GM12878 (cell line): ENCODE measurements around the gene ZNF335. TPM values are rescaled to one million over a fixed set of nuclear protein-coding genes. Genes with fewer than 3 reads are reported as not detected.

Experiments
- HCFC1 ChIP-seq: fragments of 150-350 bp; IDR thresholded peaks from 2 replicates; pipeline ENCODE4 v1.6.1; 2014; ENCODE audit warnings: low read length
- RB1 ChIP-seq: fragments of 450-650 bp; formaldehyde crosslinking; IDR thresholded peaks from 2 replicates; pipeline ENCODE4 v1.6.1; 2017; ENCODE audit warnings: mild to moderate bottlenecking, borderline replicate concordance
- ZNF384 ChIP-seq: IDR thresholded peaks from 2 replicates; pipeline ENCODE4 v1.6.1; 2012; ENCODE audit warnings: low read depth, mild to moderate bottlenecking, low read length, improper control_type of control experiment, borderline replicate concordance
- polyA plus RNA-seq, 11 experiments: library from polyadenylated mRNA; depleted of rRNA in 4 of 11; unstranded in 6 of 11; stranded (reverse) in 5 of 11; fragments of >200 nt; fragmentation: Nextera tagmentation in 4 of 11; fragmentation: Illumina TruSeq in 1 of 11; extraction: Ambion mirVana in 4 of 11; extraction: Trizol in 1 of 11; gene quantifications; 1 replicate in 1 of 11; 2 replicates in 10 of 11; pipeline versions ENCODE4 v1.2.1 to v1.2.3, GENCODE V29; 2011 to 2016; ENCODE audit warnings: inconsistent platforms in 2 of 11, missing spikeins in 2 of 11, low read depth in 1 of 11
- total RNA-seq, 4 experiments: library from RNA; depleted of rRNA in 3 of 4; stranded (reverse); fragments of >200 nt in 3 of 4; fragmentation: Illumina TruSeq in 1 of 4; extraction: Trizol in 1 of 4; gene quantifications; 2 replicates each; pipeline versions ENCODE4 v1.2.1 to v1.2.3, GENCODE V29; 2013 to 2021
- TF ChIP-seq, protein P1 (sequence below): fragments of 450-650 bp; IDR thresholded peaks from 2 replicates; pipeline ENCODE4 v1.6.1; 2018; ENCODE audit warnings: mild to moderate bottlenecking, low read depth, moderate library complexity; ENCODE audit not compliant: partially characterized antibody
- TF ChIP-seq, protein P2 (sequence below): fragments of 450-650 bp; IDR thresholded peaks from 2 replicates; pipeline ENCODE4 v1.6.1; 2017; ENCODE audit warnings: mild to moderate bottlenecking
- TF ChIP-seq, protein P3 (sequence below): fragments of 450-650 bp; IDR thresholded peaks from 2 replicates; pipeline ENCODE4 v1.6.1; 2017; ENCODE audit warnings: low read depth, mild to moderate bottlenecking, moderate library complexity
- TF ChIP-seq, protein P4 (sequence below): IDR thresholded peaks from 2 replicates; pipeline ENCODE4 v1.6.1; 2011; ENCODE audit warnings: borderline replicate concordance, low read depth, mild to moderate bottlenecking, moderate library complexity, low read length; ENCODE audit not compliant: insufficient read depth, poor library complexity, severe bottlenecking
- TF ChIP-seq, protein P5 (sequence below): IDR thresholded peaks from 2 replicates; pipeline ENCODE4 v1.6.1; 2012; ENCODE audit warnings: low read depth, low read length, improper control_type of control experiment
- TF ChIP-seq, protein P6 (sequence below): fragments of 450-650 bp; formaldehyde crosslinking; IDR thresholded peaks from 2 replicates; pipeline ENCODE4 v1.4.0; 2020; ENCODE audit warnings: mild to moderate bottlenecking, moderate library complexity

The ZNF335 gene
- total and polyA plus RNA-seq, 10 of the 15 experiments (the other 5 are each of a cell fraction or from before 2014, with no cell fraction given), result 0.74 to 30.1 (median 14.5) TPM

DNA sequence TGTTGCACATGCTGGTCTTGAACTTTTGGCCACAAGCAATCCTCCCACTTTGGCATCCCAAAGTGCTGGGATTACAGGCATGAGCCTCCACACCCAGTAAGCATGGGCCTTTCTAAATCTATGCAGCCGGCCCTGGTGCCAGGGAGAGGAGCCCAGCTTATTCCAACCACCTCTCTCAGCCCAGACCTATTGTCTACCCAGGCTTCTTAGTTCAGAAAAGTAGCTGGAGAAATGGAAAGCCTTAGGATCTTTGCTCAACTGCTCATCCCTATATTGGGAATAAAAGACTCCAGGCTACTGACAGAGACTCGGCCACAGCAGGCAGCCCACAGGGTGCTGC, 45.3 kb downstream of the ZNF335 start (continued):
- TF ChIP-seq, protein P1, sequence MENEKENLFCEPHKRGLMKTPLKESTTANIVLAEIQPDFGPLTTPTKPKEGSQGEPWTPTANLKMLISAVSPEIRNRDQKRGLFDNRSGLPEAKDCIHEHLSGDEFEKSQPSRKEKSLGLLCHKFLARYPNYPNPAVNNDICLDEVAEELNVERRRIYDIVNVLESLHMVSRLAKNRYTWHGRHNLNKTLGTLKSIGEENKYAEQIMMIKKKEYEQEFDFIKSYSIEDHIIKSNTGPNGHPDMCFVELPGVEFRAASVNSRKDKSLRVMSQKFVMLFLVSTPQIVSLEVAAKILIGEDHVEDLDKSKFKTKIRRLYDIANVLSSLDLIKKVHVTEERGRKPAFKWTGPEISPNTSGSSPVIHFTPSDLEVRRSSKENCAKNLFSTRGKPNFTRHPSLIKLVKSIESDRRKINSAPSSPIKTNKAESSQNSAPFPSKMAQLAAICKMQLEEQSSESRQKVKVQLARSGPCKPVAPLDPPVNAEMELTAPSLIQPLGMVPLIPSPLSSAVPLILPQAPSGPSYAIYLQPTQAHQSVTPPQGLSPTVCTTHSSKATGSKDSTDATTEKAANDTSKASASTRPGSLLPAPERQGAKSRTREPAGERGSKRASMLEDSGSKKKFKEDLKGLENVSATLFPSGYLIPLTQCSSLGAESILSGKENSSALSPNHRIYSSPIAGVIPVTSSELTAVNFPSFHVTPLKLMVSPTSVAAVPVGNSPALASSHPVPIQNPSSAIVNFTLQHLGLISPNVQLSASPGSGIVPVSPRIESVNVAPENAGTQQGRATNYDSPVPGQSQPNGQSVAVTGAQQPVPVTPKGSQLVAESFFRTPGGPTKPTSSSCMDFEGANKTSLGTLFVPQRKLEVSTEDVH, result no peak
- TF ChIP-seq ZNF384, result no peak
- TF ChIP-seq HCFC1, result no peak
- TF ChIP-seq, protein P2, sequence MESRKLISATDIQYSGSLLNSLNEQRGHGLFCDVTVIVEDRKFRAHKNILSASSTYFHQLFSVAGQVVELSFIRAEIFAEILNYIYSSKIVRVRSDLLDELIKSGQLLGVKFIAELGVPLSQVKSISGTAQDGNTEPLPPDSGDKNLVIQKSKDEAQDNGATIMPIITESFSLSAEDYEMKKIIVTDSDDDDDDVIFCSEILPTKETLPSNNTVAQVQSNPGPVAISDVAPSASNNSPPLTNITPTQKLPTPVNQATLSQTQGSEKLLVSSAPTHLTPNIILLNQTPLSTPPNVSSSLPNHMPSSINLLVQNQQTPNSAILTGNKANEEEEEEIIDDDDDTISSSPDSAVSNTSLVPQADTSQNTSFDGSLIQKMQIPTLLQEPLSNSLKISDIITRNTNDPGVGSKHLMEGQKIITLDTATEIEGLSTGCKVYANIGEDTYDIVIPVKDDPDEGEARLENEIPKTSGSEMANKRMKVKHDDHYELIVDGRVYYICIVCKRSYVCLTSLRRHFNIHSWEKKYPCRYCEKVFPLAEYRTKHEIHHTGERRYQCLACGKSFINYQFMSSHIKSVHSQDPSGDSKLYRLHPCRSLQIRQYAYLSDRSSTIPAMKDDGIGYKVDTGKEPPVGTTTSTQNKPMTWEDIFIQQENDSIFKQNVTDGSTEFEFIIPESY, result no peak
- TF ChIP-seq, protein P3, sequence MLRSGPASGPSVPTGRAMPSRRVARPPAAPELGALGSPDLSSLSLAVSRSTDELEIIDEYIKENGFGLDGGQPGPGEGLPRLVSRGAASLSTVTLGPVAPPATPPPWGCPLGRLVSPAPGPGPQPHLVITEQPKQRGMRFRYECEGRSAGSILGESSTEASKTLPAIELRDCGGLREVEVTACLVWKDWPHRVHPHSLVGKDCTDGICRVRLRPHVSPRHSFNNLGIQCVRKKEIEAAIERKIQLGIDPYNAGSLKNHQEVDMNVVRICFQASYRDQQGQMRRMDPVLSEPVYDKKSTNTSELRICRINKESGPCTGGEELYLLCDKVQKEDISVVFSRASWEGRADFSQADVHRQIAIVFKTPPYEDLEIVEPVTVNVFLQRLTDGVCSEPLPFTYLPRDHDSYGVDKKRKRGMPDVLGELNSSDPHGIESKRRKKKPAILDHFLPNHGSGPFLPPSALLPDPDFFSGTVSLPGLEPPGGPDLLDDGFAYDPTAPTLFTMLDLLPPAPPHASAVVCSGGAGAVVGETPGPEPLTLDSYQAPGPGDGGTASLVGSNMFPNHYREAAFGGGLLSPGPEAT, result no peak
- TF ChIP-seq RB1, result no peak
- TF ChIP-seq, protein P4, sequence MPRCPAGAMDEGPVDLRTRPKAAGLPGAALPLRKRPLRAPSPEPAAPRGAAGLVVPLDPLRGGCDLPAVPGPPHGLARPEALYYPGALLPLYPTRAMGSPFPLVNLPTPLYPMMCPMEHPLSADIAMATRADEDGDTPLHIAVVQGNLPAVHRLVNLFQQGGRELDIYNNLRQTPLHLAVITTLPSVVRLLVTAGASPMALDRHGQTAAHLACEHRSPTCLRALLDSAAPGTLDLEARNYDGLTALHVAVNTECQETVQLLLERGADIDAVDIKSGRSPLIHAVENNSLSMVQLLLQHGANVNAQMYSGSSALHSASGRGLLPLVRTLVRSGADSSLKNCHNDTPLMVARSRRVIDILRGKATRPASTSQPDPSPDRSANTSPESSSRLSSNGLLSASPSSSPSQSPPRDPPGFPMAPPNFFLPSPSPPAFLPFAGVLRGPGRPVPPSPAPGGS, result no peak
- TF ChIP-seq, protein P5, sequence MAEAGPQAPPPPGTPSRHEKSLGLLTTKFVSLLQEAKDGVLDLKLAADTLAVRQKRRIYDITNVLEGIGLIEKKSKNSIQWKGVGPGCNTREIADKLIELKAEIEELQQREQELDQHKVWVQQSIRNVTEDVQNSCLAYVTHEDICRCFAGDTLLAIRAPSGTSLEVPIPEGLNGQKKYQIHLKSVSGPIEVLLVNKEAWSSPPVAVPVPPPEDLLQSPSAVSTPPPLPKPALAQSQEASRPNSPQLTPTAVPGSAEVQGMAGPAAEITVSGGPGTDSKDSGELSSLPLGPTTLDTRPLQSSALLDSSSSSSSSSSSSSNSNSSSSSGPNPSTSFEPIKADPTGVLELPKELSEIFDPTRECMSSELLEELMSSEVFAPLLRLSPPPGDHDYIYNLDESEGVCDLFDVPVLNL, result no peak
- TF ChIP-seq, protein P6, sequence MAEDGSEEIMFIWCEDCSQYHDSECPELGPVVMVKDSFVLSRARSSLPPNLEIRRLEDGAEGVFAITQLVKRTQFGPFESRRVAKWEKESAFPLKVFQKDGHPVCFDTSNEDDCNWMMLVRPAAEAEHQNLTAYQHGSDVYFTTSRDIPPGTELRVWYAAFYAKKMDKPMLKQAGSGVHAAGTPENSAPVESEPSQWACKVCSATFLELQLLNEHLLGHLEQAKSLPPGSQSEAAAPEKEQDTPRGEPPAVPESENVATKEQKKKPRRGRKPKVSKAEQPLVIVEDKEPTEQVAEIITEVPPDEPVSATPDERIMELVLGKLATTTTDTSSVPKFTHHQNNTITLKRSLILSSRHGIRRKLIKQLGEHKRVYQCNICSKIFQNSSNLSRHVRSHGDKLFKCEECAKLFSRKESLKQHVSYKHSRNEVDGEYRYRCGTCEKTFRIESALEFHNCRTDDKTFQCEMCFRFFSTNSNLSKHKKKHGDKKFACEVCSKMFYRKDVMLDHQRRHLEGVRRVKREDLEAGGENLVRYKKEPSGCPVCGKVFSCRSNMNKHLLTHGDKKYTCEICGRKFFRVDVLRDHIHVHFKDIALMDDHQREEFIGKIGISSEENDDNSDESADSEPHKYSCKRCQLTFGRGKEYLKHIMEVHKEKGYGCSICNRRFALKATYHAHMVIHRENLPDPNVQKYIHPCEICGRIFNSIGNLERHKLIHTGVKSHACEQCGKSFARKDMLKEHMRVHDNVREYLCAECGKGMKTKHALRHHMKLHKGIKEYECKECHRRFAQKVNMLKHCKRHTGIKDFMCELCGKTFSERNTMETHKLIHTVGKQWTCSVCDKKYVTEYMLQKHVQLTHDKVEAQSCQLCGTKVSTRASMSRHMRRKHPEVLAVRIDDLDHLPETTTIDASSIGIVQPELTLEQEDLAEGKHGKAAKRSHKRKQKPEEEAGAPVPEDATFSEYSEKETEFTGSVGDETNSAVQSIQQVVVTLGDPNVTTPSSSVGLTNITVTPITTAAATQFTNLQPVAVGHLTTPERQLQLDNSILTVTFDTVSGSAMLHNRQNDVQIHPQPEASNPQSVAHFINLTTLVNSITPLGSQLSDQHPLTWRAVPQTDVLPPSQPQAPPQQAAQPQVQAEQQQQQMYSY (CRISPR knock-in tag), result no peak
